ENCODE results near the gene CACHD1.

DNA sequence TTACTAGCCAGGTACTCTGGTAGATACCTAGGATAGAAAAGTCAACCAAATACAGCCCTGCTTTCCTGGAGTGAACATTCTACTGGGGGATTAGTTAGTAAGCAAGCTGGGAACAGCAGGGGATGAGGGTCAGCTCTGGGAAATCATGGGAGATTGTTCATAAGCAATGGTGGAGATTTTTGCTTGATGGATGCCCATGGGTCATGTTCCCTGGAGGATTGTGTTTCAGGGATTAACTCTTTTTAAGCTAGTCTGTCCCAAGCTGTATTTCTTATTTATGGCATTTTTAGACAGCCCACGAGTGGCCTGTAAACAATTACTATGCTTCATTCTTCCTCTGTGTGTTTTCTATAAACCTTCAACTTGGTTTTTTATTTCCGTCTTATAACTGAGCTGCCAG, 18.9 kb downstream of the CACHD1 start:
- TF ChIP-seq, protein P1, sequence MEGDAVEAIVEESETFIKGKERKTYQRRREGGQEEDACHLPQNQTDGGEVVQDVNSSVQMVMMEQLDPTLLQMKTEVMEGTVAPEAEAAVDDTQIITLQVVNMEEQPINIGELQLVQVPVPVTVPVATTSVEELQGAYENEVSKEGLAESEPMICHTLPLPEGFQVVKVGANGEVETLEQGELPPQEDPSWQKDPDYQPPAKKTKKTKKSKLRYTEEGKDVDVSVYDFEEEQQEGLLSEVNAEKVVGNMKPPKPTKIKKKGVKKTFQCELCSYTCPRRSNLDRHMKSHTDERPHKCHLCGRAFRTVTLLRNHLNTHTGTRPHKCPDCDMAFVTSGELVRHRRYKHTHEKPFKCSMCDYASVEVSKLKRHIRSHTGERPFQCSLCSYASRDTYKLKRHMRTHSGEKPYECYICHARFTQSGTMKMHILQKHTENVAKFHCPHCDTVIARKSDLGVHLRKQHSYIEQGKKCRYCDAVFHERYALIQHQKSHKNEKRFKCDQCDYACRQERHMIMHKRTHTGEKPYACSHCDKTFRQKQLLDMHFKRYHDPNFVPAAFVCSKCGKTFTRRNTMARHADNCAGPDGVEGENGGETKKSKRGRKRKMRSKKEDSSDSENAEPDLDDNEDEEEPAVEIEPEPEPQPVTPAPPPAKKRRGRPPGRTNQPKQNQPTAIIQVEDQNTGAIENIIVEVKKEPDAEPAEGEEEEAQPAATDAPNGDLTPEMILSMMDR (IDR thresholded peaks at IDR 0.05): no peak
- no peak for TF ChIP-seq POLR2AphosphoS5 (IDR thresholded peaks at IDR 0.05; ENCODE audit: low read depth, low read length)
- no peak for TF ChIP-seq SIN3A (IDR thresholded peaks at IDR 0.05; ENCODE audit: borderline replicate concordance, insufficient read depth, low read depth, low read length)
- TF ChIP-seq, protein P2, sequence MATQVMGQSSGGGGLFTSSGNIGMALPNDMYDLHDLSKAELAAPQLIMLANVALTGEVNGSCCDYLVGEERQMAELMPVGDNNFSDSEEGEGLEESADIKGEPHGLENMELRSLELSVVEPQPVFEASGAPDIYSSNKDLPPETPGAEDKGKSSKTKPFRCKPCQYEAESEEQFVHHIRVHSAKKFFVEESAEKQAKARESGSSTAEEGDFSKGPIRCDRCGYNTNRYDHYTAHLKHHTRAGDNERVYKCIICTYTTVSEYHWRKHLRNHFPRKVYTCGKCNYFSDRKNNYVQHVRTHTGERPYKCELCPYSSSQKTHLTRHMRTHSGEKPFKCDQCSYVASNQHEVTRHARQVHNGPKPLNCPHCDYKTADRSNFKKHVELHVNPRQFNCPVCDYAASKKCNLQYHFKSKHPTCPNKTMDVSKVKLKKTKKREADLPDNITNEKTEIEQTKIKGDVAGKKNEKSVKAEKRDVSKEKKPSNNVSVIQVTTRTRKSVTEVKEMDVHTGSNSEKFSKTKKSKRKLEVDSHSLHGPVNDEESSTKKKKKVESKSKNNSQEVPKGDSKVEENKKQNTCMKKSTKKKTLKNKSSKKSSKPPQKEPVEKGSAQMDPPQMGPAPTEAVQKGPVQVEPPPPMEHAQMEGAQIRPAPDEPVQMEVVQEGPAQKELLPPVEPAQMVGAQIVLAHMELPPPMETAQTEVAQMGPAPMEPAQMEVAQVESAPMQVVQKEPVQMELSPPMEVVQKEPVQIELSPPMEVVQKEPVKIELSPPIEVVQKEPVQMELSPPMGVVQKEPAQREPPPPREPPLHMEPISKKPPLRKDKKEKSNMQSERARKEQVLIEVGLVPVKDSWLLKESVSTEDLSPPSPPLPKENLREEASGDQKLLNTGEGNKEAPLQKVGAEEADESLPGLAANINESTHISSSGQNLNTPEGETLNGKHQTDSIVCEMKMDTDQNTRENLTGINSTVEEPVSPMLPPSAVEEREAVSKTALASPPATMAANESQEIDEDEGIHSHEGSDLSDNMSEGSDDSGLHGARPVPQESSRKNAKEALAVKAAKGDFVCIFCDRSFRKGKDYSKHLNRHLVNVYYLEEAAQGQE (IDR thresholded peaks at IDR 0.05; ENCODE audit: insufficient read depth in 1 of 2, low read depth in 2 of 2, low read length in 1 of 2): no peak
- no peak for TF ChIP-seq TCF7L2 (IDR thresholded peaks at IDR 0.05; ENCODE audit: low read depth, low read length)
